Stimulated activated CD8-positive, alpha-beta memory T cell treated with anti-CD3 and anti-CD28 coated beads, Interleukin-4, amount 100 ng/mL, for 48 hours (primary cell): ENCODE data around the gene KRT40.
"Not testable (repeated sequence)": the region's sequence is repeated elsewhere in the genome, so short reads cannot be mapped to it uniquely, and the experiment has no call there.

Experiments used
- DNase-seq: peaks from one replicate; pipeline ENCODE4 v3.0.0-alpha.2; 2020

KRT40 gene

DNA sequence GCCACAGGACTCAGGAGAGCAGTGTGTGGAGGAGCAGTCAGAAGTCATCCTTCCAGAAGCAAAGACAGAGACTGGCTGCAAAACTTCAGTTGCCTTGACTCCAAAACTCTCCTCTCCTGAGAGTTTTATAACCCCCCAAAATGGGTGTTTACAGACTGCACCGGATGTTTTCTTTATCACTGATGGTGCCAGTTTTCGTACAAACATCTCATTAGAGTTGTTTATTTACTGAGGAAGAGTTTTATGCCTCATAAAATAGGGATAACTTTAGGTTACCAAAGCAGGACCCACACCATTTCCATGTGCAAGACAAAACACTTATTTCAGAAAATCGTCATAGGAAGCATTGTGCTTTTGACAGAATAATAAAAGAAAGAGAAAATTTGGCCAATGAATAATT is at the start of gene KRT40:
KRT40 (minus strand) TSS at position 101 of the 400 bp plus-strand sequence; CDS start at position 48, 53 bp downstream.
- no peak for DNase-seq

DNA sequence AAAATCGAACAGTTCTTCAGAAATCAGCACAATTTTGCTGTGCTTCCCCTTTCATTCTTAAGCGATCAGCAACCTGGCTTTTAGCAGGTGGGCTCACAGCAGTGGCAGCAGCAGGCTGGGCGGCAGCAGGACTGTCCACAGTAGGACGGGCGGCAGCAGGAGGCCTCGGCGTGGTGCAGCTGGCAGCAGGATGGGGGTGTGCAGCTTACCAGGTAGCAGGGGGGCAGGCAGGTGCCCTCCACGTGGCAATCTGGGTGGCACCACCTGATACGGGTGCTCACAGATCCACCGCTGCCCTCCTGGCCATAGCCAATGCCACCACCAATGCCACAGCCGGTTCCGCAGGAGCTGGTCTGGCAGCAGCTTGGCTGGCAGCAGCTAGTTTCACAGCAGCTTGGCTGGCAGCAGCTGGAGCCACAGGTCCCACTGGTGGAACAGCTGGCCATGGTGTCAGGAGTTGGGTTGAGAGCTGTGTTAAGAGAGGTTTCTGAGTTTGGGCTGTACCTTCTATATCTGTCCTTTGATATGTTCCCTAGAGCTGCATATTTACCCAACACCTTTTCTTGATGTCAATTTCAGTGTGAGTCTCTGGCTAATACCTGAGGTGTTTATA is 45.6 kb upstream of the KRT40 start, which contains the start of gene KRTAP1-4:
KRTAP1-4 (minus strand) TSS at position 563 of the 613 bp plus-strand sequence; CDS start at position 446, 117 bp downstream.
- no peak for DNase-seq

DNA sequence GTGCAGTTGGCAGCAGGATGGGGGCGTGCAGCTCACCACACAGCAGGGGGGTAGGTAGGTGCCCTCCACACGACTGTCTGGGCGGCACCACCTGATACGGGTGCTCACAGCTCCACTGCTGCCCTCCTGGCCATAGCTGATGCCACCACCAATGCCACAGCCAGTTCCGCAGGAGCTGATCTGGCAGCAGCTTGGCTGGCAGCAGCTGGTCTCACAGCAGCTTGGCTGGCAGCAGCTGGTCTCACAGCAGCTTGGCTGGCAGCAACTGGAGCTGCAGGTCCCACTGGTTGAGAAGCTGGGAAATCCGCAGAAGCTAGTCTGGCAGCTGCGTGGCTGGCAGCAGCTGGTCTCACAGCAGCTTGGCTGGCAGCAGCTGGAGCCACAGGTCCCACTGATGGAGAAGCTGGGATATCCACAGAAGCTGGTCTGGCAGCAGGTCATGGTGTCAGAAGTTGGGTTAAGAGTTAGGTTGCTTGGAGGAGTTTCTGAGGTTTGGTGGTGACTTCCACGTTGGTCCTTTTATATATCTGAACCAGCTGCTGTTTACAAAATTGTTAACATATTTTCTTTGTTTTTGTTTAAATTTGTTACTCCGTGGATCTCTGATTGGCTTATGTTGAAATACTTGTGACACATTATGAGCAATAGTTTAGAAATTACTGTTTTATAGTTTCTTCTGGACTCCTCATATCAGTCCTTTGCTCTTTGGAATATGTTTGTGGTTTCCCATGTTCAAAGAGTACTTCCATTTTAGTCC is 42.8 kb upstream of the KRT40 start, which contains the start of gene KRTAP1-5:
KRTAP1-5 (minus strand) TSS at position 494 of the 757 bp plus-strand sequence; CDS start at position 441, 53 bp downstream.
- DNase-seq, result no peak

DNA sequence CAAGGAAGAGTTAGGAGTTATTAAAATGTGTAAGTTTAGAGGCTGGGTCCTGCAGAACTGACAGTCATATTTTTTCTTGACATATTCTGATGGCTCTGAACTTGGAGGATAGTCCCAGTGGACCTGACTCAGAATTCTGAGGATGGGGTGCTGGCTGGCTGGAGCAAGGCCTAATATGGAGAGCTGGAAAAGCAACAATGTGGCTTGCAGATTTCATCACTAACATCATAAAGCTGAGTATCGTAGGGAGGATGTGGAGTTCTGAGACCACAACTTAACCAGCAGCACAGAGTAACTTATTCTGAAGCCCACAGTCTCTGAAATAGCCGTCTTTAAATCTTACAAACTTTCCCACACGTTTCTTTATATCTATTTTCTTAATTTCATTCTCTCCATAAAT is 40.6 kb upstream of the KRT40 start:
- no peak for DNase-seq

DNA sequence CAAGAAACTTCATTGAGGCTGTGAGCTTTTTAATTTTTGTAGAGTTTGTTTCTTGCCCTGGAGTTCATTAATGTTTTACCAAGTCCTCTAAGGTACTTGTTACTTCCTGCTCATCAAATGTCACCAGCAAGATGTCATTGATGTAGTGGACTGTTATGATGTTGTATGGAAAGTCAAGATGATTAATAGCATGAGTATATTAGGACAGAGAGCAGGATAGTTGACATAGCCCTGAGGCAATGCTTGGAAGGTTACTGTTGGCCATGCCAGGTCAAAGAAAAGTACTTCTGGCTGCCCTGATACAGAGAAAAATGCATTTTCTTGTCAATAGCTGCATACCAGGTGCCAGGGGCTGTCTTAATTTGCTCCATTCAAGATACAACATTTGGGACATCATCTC is 36.2 kb upstream of the KRT40 start:
- DNase-seq, result no peak

DNA sequence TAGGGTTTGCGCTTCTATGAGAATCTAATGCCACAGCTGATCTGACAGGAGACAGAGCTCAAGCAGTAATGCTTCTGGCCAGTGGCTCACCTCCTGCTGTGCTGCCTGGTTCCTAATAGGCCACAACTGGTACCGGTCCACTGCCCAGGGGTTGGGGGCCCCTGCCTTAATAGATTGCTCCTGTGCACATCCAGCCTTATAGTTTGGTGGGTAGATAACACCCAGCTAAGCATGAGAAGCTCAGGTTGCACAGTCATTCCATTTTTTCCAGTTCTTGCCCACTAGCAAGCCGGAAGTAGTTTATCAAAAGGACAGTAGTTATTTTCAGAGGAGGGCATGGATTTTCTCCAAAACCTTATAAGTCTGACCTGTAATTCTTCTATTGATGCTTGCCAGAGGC is 35.3 kb upstream of the KRT40 start:
- DNase-seq, result no peak

GRCh38 chr17:41018541-41018940 is 34.4 kb upstream of the KRT40 start:
- DNase-seq, result no peak

GRCh38 chr17:41016578-41017215 is 32.6 kb upstream of the KRT40 start:
- no peak for DNase-seq

DNA sequence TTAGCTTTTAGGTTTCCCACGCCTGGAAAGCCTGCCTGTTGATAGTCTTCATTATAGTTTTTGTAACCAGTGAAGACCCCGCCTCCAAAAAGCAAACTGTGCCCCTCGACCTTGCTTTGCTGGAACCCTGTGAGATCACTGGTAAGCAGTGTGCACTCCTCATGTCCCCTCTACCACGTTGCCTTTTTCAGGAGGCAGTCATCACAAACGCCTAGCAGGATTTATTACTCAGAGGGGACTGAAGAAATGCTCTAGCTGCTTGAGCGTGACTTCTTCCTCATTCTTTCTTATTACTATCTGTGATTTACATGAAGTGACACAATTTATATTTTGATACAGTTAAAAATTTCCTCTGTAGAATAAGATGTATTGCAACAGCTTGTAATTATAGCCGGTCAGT is 31.3 kb upstream of the KRT40 start:
- DNase-seq, result no peak

DNA sequence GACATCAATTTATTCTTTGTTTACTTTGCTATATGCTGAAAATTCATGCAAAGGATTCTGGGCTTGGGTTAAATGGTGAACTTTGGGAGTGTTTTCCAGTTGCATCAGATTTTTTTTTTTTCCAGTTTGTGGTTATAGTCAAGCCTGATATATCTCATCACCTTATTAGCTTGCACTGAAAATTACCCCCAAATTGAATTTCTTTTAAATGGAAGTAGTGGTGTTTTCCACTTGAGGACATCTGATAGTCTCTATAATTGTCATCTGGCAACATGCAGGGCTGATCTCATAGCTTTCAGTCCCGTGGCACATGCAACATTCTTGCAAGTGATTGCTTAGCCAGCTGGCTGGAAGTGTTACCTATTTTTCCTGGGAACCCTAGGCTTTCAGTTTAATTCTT is 29.5 kb upstream of the KRT40 start:
- DNase-seq, result no peak

- no peak for DNase-seq
Observed at GRCh38 chr17:41013181-41013580, 29.1 kb upstream of the KRT40 start.

GRCh38 chr17:41012326-41013120 is 28.4 kb upstream of the KRT40 start:
- DNase-seq, result no peak

- DNase-seq, result no peak
Observed at GRCh38 chr17:41010441-41010840, 26.3 kb upstream of the KRT40 start.

- no peak for DNase-seq
Observed at GRCh38 chr17:41009936-41010335, 25.8 kb upstream of the KRT40 start.

DNA sequence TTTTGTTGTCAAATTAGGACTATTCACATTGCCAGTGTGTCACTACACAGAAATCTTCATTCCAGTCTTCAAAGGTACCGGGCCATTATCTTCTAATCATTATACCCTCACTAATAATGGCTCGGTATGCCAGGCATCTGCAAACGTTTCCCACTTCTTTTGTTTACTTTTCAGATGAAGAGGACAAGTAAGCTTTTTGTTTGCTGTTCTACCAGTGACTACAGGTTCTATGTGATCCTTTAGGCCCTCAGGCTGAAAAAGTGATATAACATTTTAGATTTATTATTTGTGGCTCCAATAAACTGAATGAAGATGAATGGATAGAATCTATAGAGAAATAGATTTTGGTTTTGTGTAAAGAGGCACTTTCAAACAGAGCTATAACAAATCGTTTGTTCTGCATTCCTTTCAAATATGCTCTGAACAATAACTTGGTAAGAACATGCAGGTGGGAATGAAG is 25.2 kb upstream of the KRT40 start:
- DNase-seq, result no peak

DNA sequence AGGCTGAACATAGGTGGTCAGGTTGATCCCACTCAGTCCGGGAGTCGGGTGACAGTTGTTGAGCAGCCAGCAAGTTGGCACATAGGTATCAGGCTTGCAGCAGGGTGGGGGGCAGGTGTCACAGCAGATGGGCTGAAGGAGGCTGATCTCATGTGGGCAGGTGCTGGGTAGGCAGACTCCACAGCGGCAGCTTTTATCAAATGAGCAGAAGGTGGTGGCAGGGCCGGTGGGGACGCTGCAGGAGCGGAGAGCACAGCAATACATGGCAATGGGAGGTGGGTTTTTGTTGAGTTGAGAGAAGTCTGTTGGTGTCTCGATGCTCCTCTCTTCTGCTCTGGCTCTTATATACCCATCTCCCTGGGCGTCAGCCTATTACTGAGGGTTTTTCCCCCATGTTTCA is 24.7 kb upstream of the KRT40 start, which contains the start of gene KRTAP3-1:
KRTAP3-1 (minus strand) TSS at position 318 of the 400 bp plus-strand sequence; CDS start at position 264, 54 bp downstream.
- DNase-seq, result no peak

DNA sequence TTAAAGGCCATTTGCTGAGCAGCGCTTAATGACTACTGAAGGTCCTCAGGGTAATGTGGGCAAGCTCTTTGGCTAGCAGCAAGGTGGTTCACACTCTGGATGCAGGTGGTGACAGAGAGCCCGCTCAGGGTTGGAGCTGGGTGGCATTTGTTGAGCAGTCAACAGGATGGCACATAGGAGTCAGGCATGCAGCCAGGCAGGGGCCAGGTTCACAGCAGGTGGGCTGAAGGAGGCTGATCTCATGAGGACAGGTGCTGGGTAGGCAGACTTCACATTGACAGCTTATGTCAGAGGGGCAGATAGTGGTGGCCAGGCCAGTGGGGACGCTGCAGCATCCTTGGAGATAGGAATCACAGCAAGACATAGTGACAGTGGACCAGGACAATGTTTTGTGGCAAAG is 20.3 kb upstream of the KRT40 start:
- DNase-seq, result no peak

GRCh38 chr17:41003926-41004325 is 19.8 kb upstream of the KRT40 start:
- DNase-seq, result no peak

DNA sequence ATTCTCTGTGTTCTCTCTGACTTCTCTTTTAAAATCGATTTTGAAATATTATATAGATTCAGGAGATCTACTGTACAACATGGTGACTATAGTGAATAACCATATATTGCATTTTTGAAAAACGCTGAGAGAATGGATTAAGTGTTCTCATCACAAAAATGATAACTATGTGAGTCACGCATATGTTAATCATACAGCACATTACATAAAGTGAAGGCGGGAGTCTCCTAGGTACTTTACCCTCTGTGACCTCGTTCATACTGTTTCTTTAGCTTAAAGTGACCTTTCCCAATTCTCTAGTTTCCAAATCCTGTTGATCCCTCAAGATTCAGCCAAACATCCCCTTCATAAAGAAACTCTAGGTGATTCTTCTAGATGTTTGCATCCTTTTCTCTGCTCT is 18.7 kb upstream of the KRT40 start:
- DNase-seq, result no peak

DNA sequence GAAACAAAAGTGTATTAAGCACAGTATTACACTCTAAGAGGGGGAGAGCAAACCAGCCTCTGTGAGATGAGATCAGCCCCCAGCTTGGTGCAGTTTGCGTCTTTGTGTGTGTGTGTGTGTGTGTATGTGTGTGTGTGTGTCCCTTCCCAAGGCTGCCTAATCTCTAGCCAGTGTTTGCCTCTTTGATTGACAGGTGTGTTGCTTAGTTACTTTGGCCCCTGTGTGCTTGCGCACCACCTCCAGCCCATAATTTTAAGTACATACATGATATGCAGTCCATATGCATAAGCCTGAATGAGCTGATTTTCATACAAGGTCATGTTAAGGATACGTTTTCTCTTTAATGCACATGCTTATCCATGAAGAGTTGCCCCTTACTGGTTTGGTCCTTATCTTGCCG is 17.7 kb upstream of the KRT40 start:
- no peak for DNase-seq

DNA sequence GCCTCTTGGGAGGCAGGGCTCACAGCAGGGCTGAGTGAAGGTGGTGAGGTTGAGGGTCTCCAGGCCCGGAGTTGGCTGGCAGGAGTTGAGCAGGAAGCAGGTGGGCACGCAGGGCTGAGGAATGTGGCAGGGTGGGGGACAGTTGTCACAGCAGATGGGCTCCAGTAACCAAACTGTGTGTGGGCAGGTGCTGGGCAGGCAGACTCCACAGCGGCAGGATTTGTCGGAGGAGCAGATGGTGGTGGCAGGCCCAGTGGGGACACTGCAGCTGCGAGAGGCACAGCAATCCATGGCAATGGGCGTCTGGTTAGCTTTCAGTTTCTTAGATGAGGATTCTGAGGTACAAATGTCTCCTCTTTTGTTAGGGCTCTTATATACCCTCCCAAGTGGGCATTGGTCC is 15.4 kb upstream of the KRT40 start, which contains the start of gene KRTAP3-2:
KRTAP3-2 (minus strand) TSS at position 344 of the 400 bp plus-strand sequence; CDS start at position 291, 53 bp downstream.
- not testable (repeated sequence) for DNase-seq

- no peak for DNase-seq
Observed at GRCh38 chr17:40997361-40997760, 13.2 kb upstream of the KRT40 start.

DNA sequence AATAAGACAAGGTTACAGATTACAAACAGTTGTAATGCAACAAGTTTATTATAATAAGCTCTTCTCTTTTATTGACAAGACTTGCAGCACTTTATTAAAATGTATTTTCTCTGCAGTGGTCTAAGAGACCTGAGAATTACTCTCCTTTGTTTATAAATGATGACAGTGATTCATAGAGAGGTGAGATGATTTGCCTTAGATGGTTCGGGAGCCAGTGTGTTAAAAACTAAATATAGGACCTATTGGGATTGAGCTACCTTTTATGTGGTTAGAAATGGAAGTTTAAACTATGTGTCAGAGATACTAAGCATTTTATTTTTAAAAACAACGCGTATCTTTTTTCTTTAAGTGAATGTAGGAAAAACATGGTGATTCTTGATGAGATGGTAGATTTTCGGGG is 12.7 kb upstream of the KRT40 start:
- DNase-seq, result no peak
